Adipocyte (in vitro differentiated cells): Measurements from ENCODE around the gene UBN2.
A peak's percentile ranks its signal among the peaks of the same experiment; 100 is the strongest.

Experiments used
- DNase-seq: peaks from one replicate; pipeline ENCODE4 v3.0.0-alpha.2; 2015; ENCODE audit warnings: low read depth
- H3K27me3 ChIP-seq: replicated peaks from 2 replicates; pipeline ENCODE4 v1.7.0; 2013; ENCODE audit warnings: mild to moderate bottlenecking, low read length, moderate library complexity; ENCODE audit not compliant: control insufficient read depth, insufficient read depth
- H3K36me3 ChIP-seq: 2 replicates; pipeline ENCODE4 v1.7.0; 2013; ENCODE audit warnings: low read length, mild to moderate bottlenecking, moderate library complexity; ENCODE audit not compliant: control insufficient read depth, insufficient read depth, severe bottlenecking
- H3K4me1 ChIP-seq: 2 replicates; pipeline ENCODE4 v1.7.0; 2013; ENCODE audit warnings: mild to moderate bottlenecking, low read length, moderate library complexity; ENCODE audit not compliant: control insufficient read depth, insufficient read depth
- H3K4me3 ChIP-seq: 2 replicates; pipeline ENCODE4 v1.7.0; 2013; ENCODE audit warnings: mild to moderate bottlenecking, low read length, moderate library complexity
- H3K9ac ChIP-seq: 2 replicates; pipeline ENCODE4 v1.7.0; 2013; ENCODE audit warnings: mild to moderate bottlenecking, low read length, moderate library complexity
- H3K9me3 ChIP-seq: 2 replicates; pipeline ENCODE4 v1.7.0; 2013; ENCODE audit warnings: mild to moderate bottlenecking, low read length, moderate library complexity; ENCODE audit not compliant: control insufficient read depth

The UBN2 gene

DNA sequence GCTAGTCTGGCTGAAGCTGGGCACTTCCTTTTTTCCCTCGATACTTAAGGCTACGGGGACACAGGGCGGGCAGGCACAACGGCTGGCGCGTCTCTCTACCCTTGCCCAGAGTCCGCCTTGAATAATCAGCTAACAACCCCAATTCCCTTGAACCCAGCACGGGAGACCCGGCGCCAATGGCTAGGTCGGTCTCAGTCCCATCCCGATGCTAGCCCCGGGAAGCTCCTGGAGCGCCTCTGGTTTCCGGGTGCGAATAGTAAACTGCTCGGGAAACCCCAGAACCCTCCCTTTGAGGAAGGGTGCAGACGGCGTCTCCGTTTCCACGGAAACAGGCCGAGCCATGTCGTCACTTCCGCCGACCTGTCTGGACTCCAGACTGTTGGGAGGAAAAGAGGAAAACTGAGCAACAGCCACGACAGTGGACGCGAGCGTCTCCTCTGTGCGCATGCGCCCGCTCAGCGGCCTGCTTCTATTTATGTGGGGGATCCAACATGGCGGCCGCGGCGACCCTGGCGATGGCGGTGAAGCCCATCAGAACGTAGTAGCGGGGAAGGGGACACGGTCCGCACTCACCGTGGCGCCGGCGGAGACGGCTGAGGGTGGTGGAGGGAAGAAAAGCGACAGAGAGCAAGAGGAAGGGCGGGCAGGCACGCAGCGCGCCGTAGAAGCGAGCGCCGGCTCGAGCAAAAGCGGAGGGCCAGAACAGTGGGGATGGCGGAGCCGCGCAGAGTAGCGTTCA lies at the start of gene UBN2:
UBN2 (plus strand) TSS at position 464 of the 739 bp plus-strand sequence; CDS start at position 712, 248 bp downstream.
- Histone ChIP-seq H3K27me3 (no peaks in the 10 kb centered on the region), H3K36me3 (no peaks in the 10 kb centered on the region), H3K9me3 (no peaks in the 10 kb centered on the region), H3K4me3 (peak within 1 kb of the TSS; percentile 95), H3K9ac (peak within 1 kb of the TSS; percentile 98), H3K4me1 (peaks cover 21% of the 10 kb centered on the region)
- peak; percentile 99 for DNase-seq

DNA sequence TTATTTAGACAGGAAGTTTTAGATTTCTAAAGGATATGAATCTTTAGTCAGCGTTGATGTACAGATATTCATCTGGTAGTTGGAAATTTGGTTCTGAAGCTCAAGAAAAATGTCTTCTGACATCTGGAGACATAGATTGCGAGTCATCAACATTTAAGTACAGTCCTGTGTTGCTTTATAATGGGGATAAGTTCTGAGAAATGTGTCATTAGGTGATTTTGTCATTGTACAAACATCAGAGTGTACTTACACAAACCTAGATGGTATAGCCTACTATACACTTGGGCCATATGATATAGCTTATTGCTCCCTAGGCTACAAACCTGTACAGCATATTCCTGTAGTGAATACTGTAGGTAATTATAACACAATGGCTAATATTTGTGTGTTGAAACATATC lies 49.6 kb upstream of the UBN2 start:
- Histone ChIP-seq H3K4me3 (no peak overlapping the region), H3K4me1 (no peaks in the 10 kb centered on the region), H3K9ac (no peak overlapping the region), H3K9me3 (no peaks in the 10 kb centered on the region), H3K36me3 (peaks cover 27% of the 10 kb centered on the region), H3K27me3 (no peaks in the 10 kb centered on the region)
- DNase-seq, result no peak

GRCh38 chr7:139182363-139182762 lies 48.7 kb upstream of the UBN2 start:
- Histone ChIP-seq H3K9me3 (no peaks in the 10 kb centered on the region), H3K9ac (no peak overlapping the region), H3K4me3 (no peak overlapping the region), H3K27me3 (no peaks in the 10 kb centered on the region), H3K4me1 (no peaks in the 10 kb centered on the region), H3K36me3 (peaks cover 27% of the 10 kb centered on the region)
- DNase-seq, result no peak

DNA sequence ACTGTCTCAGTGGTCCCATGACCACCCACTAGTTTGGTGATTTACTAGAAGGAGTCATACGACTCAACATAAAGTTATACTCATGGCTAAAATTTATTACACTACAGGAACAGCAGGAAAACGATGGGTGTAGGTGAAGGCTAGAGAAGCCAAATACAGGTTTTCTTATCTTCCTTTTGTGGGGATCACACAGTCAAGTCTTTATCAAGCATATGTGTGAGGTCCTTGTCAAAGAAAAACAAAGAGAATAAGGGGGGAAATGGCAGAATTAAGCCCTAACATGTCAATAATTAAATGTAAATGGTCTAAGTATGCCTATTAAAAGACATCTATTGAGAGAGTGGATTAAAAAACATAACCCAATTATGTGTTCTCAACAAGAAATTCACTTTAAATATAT lies 47.8 kb upstream of the UBN2 start:
- H3K9me3 ChIP-seq, result no peaks in the 10 kb centered on the region
- H3K9ac ChIP-seq, result no peak overlapping the region
- H3K4me3 ChIP-seq, result no peak overlapping the region
- H3K27me3 ChIP-seq, result no peaks in the 10 kb centered on the region
- H3K36me3 ChIP-seq, result peaks cover 27% of the 10 kb centered on the region
- no peaks in the 10 kb centered on the region for H3K4me1 ChIP-seq
- no peak for DNase-seq

DNA sequence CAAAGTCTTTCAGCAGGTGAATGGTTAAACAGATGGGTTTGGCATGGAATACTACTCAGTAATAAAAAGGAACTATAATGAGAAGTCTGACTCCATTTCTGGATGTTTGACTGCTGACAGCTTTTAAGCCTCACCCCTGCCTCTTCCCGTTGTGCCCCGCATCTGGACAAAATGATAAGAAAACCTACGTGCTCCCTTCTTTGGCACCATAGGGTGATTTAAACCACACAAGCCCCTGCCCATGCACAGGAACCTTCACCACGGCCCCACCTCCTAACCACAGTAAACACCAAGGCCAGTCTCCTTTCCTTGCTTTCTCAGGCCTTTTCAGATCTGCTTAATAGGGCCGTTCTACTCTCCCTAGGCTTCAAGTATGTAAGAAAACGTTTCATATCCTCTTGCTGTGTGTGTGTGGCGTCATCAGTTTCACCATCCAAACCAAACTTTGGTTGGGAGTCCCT lies 47.1 kb upstream of the UBN2 start:
- no peak overlapping the region for H3K9ac ChIP-seq
- H3K36me3 ChIP-seq, result peaks cover 27% of the 10 kb centered on the region
- no peaks in the 10 kb centered on the region for H3K4me1 ChIP-seq
- no peaks in the 10 kb centered on the region for H3K9me3 ChIP-seq
- no peak for DNase-seq
- no peaks in the 10 kb centered on the region for H3K27me3 ChIP-seq
- H3K4me3 ChIP-seq, result no peak overlapping the region

- Histone ChIP-seq H3K4me1 (no peaks in the 10 kb centered on the region), H3K9ac (no peak overlapping the region), H3K27me3 (no peaks in the 10 kb centered on the region), H3K9me3 (no peaks in the 10 kb centered on the region), H3K4me3 (no peak overlapping the region), H3K36me3 (peaks cover 29% of the 10 kb centered on the region)
- no peak for DNase-seq
Observed at GRCh38 chr7:139186146-139186545, 44.9 kb upstream of the UBN2 start.

GRCh38 chr7:139189357-139189756 lies 41.7 kb upstream of the UBN2 start:
- no peaks in the 10 kb centered on the region for H3K9me3 ChIP-seq
- no peaks in the 10 kb centered on the region for H3K4me1 ChIP-seq
- no peak for DNase-seq
- H3K36me3 ChIP-seq, result peaks cover 5% of the 10 kb centered on the region
- H3K9ac ChIP-seq, result no peak overlapping the region
- H3K4me3 ChIP-seq, result no peak overlapping the region
- no peaks in the 10 kb centered on the region for H3K27me3 ChIP-seq

DNA sequence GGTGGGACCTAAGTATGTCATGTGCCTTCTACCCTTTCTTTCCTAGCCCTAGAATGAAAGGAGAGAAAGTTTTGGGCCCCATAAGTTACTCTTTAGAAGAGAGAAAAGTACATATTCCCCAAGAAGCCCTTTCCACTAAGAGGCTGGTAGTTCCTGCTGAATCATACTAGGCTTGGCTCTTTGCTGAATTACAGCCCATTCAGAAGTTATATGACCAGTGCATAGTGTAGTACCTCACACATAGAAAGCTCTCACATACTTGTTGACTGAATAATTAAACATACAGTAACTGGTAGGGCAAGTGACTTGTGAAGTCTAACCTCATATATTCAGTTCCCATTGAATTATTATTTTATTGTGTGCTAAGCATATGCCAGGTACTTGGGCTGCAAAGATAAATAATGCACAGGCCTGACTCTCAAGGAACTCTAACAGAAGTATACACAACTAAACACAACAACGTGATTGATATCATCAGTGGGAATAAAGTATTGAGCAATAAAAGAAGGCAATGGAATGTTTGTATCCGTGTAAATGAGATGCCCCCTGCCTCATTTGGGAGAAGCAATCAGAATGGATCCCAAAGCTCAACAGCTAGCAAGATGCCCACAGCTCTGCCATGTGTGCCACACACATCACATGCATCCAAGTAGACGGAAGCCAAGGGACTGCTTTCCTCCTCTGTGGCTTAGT lies 38.9 kb upstream of the UBN2 start:
- Histone ChIP-seq H3K36me3 (peaks cover 3% of the 10 kb centered on the region), H3K4me1 (no peaks in the 10 kb centered on the region), H3K4me3 (no peak overlapping the region), H3K9me3 (no peaks in the 10 kb centered on the region), H3K9ac (no peak overlapping the region), H3K27me3 (no peaks in the 10 kb centered on the region)
- peak; percentile 11 for DNase-seq

- Histone ChIP-seq H3K36me3 (no peaks in the 10 kb centered on the region), H3K9ac (no peak overlapping the region), H3K9me3 (peaks cover 3% of the 10 kb centered on the region), H3K27me3 (no peaks in the 10 kb centered on the region), H3K4me3 (no peak overlapping the region), H3K4me1 (peaks cover 6% of the 10 kb centered on the region)
- DNase-seq, result no peak
Observed at GRCh38 chr7:139200382-139200781, 30.7 kb upstream of the UBN2 start.

DNA sequence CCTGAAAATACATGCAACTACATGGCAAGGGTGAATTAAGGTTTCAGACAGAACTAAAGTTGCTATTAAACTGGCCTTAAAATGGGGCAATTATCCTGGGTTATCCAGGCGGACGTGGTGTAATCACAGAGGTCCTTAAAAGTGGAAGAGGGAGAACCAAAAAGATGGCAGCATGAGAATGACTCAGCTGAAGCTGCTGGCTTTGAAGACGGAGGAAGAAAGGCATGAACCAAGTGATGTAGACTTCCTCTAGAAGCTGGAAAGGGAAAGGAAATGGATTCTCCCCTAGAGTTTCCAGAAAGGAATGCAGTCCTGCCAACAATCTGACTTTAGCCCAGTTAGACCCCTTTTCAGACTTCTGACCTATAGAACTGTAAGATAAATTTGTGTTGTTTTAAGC lies 27.0 kb upstream of the UBN2 start:
- H3K9me3 ChIP-seq, result peaks cover 21% of the 10 kb centered on the region
- no peak overlapping the region for H3K4me3 ChIP-seq
- no peaks in the 10 kb centered on the region for H3K4me1 ChIP-seq
- no peak for DNase-seq
- H3K27me3 ChIP-seq, result no peaks in the 10 kb centered on the region
- H3K36me3 ChIP-seq, result no peaks in the 10 kb centered on the region
- no peak overlapping the region for H3K9ac ChIP-seq

DNA sequence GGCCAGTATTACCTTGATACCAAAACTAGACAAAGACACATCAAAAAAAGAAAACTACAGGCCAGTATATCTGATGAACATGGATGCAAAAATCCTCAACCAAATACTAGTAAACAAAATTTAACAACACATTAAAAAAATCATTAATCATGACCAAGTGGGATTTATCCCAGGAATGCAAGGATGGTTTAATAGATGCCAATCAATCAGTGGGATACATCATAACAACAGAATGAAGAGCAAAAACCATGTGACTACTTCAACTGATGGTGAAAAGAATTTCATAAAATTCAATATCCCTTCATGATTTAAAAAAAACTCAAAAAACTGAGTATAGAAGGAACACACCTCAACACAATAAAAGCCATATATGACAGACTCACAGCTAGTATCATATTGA lies 25.2 kb upstream of the UBN2 start:
- Histone ChIP-seq H3K9ac (no peak overlapping the region), H3K9me3 (peaks cover 23% of the 10 kb centered on the region), H3K4me1 (no peaks in the 10 kb centered on the region), H3K27me3 (no peaks in the 10 kb centered on the region), H3K36me3 (no peaks in the 10 kb centered on the region), H3K4me3 (no peak overlapping the region)
- no peak for DNase-seq
